ENCODE results near the gene MNX1.
A peak's percentile ranks its signal among the peaks of the same experiment; 100 is the strongest.

MNX1 gene

DNA sequence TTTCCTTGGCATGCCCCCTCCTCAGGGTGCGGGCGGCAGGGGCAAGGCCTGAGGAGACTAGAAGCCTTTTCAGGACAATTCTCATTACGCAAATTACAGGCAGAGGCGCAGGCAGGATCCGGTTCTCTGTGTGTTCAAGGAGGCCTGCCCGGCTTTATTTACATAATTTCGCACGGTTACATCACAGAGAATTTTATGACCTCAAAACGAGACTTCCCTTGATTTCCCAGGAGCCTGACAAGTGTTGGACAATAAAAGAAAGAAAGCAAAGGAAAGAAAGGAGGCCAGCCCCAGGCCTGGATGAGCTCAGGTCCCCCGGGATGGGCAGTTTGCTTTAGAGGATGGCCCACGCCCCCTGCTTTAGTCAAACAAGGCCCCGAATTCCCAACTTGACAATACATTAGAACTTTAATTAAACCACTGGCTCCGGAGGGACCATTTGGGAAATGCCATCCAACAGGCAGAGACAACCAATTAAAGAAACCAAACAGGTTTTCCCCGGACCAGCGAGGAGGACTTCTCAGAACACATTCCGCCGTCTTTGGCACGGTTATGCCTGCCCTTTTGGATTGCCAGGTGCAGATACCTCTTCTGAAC is 2.9 kb downstream of the MNX1 start:
- peak; percentile 46 for DNase-seq (ENCODE audit: low spot score)
- TF ChIP-seq, protein P1, sequence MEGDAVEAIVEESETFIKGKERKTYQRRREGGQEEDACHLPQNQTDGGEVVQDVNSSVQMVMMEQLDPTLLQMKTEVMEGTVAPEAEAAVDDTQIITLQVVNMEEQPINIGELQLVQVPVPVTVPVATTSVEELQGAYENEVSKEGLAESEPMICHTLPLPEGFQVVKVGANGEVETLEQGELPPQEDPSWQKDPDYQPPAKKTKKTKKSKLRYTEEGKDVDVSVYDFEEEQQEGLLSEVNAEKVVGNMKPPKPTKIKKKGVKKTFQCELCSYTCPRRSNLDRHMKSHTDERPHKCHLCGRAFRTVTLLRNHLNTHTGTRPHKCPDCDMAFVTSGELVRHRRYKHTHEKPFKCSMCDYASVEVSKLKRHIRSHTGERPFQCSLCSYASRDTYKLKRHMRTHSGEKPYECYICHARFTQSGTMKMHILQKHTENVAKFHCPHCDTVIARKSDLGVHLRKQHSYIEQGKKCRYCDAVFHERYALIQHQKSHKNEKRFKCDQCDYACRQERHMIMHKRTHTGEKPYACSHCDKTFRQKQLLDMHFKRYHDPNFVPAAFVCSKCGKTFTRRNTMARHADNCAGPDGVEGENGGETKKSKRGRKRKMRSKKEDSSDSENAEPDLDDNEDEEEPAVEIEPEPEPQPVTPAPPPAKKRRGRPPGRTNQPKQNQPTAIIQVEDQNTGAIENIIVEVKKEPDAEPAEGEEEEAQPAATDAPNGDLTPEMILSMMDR (IDR thresholded peaks at IDR 0.05; ENCODE audit: extremely low read depth, missing control alignments): no peak

DNA sequence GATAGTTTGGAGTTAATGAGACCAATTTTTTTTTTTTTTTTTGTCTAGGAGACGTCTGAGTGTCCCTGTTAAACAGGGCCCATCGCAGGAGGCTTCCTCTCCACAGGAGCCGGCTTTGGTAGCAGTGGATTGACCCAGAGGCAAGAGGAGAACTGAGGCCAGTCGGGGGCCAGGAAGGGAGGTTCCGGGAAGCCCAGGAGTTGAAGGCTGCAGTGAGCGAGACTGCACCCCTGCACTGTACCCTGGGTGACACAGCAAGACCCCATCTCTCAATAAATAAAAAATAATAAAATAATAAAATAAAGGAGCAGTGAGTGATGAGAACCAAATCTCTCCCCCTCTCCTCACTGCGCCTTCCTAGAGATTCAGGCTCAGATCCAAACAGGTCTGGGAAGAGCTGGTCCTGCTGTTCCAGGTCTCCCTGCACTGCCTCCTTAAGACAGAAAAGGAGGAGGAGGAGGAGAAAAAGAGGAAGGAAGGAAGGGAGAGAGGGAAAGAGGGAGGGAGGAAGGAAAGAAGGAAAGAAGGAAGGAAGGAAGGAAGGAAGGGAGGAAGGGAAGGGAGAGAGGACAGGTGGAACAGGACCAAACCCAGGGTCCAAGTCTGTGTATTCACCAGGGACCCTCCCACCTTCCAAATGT is 3.5 kb downstream of the MNX1 start:
- peak; percentile 27 for DNase-seq (ENCODE audit: low spot score)
- TF ChIP-seq, protein P1 (IDR thresholded peaks at IDR 0.05; ENCODE audit: extremely low read depth, missing control alignments): no peak

DNA sequence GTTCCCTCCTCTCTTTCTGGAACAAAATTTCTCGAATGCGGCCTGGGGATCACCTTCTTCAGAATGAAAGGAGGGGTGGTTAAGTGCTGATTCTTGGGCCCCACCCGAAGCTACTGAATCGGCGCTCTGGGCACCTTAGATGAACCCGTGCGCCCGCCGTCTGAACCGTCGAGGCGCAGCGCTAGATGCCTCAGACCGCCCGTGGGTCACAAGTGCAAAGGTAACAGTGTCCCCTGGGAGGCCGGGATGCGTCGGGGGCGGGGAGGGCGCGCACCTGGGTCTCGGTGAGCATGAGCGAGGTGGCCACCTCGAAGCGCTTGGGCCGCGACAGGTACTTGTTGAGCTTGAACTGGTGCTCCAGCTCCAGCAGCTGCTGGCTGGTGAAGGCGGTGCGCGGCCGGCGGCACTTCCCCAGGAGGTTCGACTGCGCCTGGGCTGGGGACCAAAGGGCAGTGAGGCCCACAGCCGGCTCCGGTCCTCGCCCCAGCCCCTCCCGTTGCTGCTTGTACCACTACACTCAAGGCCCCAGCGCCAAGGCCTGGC is 4.2 kb downstream of the MNX1 start:
- TF ChIP-seq, protein P1 (IDR thresholded peaks at IDR 0.05; ENCODE audit: extremely low read depth, missing control alignments): no peak
- DNase-seq (ENCODE audit: low spot score): peak; percentile 44

DNA sequence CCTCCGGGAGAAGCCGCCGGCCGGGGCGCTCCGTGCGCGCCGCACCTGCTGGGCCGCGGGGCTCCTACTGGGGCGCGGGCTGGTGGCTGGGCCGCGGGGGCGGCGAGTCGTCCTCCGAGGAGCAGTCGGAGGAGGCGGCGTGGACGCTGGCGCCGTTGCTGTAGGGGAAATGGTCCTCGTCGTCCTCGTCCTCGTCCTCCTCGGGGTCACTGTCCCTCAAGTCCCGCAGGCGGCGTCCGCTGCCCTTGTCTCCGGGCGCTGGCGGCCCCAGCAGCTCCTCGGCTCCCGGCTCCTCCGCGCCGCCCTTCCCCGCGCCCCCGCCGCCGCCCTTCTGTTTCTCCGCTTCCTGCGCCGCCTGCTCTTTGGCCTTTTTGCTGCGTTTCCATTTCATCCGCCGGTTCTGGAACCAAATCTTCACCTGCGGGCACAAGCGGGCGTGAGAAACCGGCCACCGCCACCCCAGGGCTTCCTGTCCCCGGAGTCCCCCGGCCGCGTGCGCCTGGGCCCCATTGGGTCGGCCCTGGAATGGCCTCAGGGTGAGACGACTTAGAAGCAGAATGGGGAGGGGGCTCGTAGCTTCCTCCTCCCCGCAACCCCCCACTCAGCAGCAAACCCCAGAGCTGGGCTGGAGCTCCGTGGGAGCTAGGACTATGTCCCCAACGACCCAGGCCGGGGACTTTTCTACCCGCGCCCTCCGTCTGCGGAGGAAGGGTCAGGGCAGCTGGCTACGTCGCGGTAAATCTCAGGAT is 4.8 kb downstream of the MNX1 start:
- peak; percentile 55 for DNase-seq (ENCODE audit: low spot score)
- TF ChIP-seq, protein P1 (IDR thresholded peaks at IDR 0.05; ENCODE audit: extremely low read depth, missing control alignments): no peak

DNA sequence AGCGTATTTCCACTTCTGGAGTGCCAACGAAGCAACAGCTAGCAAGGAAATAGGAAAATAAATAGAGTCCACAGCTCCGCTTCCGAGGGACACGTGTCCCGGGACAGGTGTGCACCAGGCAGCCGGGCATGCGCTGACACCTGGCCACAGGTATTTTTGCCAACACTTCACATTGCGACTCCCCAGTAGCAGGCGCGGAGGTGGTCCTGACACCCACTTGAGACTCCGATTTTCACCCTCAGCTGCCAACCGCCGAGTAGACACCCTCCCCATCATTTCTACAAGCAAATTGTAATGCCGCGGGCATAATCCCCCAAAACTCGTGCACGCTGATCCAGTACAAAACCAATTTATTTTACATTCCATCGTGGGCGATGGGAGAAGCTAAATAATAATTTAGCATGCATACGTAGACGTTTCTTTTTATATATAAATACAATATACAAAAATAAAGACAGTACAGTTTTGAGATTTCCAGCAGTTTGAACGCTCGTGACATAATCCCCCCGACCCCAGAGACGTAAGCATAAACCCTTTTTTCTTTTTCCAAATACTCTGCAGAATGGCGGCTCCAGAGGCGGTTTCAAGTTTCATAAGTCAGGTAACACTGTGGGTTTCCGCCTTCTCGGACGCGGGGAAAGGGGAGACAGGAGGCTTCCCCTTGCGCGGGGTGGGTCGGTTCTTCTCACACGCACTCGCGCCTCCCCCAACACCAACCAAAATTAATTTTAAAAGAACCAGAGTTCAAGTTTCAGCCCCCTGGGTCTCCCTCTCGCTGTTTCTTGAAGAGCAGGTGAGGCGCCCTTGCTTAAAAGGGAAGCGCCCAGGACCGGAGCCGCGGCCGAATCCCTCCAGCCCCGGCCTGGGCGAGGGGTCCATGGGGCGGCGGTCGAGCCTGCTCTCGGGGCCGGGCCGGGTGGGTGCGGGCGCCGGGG is 5.7 kb downstream of the MNX1 start:
- no peak for DNase-seq (ENCODE audit: low spot score)
- TF ChIP-seq, protein P1 (IDR thresholded peaks at IDR 0.05; ENCODE audit: extremely low read depth, missing control alignments): no peak

DNA sequence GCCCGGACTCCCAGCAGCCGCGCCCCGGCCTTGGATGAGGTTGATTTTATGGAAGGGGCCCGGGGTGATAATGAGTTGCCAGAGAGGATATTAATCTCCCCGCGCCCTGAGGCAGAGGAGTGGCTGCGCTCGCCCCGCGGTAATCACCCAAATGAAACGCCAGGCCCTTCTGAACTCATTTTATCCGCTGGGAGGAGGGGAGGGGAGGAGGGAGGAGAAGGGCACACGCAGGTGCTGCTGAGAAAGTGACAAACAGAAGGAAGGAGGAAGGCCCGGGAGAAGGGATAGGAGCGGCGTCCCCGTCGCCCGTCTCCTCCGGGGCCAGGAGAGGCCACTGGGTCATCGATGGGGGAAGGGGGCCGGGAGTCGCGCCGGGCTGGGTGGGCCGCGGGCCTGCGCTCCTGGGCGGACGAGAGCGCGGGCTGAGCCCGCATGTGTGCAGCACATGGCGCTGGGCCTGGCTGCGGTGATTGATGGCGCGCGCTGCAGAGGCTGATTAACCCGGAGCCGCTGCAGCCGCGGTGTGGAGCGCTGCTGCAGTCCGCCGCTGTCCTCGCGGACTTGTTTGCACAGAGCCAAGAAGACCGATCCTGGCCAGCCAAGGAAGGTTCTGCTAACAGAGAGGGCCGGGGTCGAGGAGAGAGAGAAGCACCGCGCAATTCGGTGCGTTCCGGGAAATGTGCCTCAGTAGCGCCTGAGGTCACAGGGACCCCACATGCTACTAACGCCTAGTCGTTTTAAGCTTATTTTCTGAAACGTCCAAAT is 6.5 kb downstream of the MNX1 start:
- DNase-seq (ENCODE audit: low spot score): peak; percentile 38

More for the DNA sequence above, 6.5 kb downstream of the MNX1 start:
- TF ChIP-seq, protein P1 (IDR thresholded peaks at IDR 0.05; ENCODE audit: extremely low read depth, missing control alignments): no peak

All from GM20000 (cell line).